GM04504 (cell line): ENCODE results near the gene KCNA5.

ENCODE experiments used
- DNase-seq: peaks from one replicate; pipeline ENCODE4 v3.0.0-alpha.2; 2012; ENCODE audit warnings: low read depth

KCNA5 gene

DNA sequence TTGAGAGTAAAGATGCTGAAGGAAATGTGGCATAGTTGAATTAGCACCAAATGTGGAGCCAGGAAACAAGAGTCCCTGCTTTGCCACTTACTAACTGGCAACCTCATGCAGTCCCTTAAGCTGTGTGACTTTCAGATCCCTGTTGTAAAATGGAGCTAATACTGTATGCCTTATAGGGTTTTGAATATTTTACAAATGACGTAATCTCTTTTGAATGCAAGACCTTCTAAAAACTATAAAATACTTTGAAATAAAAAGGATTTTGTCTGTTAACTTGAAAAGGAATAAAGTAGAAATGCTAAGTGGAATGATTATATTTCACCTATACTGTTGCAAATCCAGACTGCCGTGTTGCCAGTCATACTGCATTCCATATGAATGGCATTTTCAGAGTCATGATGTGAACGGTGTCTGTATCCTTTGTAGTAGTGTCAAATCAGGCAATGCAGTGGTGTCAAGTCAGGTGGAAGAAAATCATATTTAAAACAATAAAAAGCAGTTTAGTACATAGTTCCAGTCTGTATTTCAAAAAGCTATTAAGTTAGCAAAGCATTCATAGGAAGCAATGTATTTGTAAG is 21.3 kb downstream of the KCNA5 start:
- DNase-seq: no peak

DNA sequence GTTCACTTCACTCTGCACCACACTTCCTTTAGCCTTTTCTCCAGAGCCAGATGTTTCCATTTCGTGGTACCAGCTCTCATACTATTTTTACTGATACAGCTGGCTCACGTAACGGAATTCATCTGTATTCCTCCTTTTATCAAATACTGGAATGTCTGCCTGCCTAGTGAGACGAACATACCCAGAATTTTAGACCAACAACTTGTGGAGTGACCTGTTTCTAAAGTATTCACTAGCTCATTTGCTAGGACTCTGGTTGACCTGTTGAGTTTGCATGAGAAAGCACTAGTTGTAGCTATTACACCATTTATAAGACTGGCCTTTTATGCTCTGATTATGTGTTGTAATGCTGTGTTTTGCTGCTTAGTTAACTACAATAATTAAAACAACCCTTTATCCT is 22.6 kb downstream of the KCNA5 start:
- no peak for DNase-seq

DNA sequence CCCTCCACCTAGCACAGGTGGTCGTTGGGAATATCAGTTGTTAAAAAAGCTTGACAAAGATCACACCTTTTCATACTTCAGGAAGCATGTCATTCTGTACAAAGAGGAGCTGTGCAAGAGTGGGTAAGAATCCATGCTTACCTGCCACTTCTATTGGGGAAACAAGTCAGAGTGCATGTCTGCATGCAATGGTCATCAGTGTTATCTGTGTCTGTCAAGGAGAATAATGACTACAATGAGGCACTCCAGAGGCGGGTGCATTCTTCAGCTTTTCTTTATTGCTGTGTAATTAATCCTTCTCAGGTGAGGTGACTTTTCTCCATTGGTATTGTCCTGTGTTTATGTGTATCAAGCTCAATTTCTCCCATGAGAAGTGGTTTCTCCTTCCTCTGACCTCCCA is 24.4 kb downstream of the KCNA5 start:
- DNase-seq: no peak

DNA sequence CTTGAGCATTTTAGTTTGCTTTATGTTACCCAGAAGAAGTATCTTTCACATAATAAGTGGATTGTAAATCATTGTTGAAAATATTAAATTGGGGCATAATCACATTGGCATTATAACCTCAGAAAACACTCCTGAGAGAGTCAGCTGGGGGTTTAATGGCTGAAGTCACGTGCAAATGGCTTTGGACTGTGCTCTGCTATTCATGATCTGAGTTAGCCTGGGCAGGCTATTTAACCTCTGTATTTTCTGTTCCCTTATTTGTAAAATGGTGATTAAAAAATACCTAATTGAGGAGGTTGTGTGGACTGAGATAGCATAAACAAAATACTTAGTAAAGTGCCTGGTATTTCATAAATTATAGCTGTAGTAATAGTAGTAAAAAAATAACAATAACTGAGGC is 24.9 kb downstream of the KCNA5 start:
- no peak for DNase-seq

DNA sequence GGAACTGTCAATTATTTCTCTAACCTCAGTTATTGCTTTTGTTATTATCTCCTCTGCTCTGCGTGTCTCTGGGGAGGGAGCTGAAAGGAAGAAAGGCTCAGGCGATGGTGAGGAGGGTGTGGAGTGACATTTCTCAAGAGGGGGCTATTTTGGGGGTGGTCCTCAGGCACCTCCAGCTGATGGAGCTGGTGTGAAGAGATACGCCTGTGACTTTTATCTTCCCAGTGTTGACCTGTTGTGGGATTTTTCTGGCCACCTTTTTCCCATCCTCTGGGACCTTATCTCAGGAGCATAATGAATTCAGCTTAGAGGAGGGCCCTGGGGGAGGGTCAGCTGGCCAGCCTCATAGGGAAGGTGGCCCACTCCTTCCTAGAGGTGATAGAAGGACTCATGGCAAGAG is 26.4 kb downstream of the KCNA5 start:
- DNase-seq: no peak

DNA sequence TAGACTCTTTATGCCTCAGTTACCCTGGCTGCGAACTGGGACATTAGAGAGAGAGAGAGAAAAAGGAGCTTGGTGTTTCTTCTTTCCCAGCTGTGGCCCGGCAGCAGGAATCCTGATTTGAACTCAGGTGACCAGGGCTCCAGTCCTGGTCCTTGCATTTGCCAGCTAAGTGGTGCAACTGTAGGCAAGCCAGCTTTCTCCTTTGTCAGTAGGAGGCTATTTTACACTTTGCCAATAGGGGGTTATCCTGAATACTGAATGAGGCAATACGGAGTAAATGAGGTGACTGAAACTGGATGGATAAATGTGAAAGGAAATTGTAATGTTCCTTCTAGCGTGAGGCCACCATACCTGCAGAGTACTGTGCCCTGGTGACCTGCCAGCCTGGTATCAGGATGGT is 27.8 kb downstream of the KCNA5 start:
- no peak for DNase-seq

DNA sequence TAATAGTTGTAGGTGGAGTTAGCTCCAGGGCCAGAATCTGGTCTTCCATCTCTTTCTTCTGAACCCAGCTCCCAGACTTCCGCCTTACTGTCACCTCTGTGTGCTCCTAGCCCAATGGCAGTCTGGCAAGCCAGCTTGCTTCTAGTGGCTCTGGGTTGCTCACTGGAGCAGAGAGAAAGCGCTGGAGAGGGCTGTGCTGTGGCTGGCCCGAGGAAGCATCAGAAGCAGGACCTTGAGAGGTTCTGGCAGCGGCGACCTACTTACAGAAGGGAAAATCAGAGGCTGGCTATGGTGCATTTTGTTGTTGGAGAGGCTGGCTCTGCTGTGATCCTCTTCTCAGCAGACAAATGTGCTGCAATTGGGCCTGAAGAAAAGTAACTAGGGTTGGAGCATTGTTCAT is 28.6 kb downstream of the KCNA5 start:
- no peak for DNase-seq

DNA sequence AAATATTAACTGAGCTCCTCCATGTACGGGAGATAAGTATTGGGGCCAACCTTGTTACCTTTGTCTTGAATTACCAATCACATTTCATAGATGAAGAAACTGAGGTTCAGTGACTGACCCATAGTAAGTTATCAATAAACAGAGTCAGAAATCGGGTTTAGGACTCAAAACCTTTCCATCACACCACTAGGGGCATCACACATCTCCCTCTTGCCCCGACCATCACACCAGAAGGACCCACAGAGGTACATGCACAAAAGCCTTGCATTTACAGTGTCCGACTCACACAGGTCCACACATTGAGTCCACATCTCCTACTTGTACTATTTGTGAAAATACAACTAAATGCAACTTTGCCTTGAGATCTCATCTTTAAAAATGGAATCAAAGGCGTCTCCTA is 29.4 kb downstream of the KCNA5 start:
- no peak for DNase-seq

DNA sequence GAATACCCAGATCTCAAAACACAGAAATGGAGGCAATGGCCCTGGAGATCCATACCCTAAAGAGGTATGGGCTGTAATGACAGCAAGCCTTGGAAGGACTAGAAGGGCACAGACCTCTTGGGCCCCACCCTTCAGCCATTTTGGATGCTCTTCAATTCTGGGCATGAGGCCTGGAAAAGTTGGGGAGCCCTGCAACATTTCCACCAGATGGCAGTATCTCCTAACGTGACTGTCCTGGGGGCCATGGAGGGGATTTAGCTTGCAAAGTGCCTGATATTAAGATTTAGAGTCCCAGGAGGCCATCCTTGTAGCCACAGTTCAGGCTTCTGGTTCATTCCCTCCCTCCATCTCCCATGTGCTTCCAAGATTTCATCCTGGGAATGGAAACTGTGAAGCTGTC is 30.2 kb downstream of the KCNA5 start:
- no peak for DNase-seq

DNA sequence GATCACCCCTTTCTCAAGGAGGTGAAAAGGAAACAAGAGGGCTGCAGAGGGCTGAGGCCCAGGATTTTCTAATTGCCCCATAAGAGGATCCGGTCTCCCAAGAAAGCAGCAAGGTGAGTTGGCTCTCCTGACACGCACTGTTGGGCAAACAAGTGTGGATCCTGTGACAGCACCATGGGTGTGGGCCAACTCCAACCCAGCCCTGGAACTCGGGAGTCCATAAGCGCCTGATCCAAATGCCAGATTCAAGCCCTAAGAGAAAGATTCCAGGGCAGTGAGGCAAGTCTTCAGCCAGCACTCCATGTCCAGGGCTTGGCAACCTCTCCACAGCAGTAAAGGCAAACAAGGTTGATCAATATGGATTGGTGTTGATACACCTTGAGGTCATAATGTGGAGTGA is 33.1 kb downstream of the KCNA5 start:
- no peak for DNase-seq

DNA sequence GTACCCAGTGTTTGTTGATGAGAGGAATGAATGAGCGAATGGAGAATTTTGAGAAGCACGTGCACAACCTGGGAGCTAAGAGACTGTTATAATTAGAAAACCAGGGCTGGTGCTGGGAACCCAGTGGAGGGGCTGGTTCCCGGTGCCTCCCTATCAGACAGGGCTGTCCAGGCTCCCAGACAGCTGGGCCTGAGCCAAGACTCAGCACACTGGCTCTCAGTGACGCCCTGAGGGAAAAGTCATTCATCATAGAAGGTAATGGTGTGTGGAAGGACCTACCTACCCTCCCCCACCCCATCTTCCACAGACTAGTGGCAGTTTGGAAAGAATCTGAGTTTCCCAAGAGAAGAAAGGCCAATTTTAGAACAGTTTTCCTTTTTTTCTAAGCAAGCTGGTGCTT is 34.7 kb downstream of the KCNA5 start:
- DNase-seq: no peak

DNA sequence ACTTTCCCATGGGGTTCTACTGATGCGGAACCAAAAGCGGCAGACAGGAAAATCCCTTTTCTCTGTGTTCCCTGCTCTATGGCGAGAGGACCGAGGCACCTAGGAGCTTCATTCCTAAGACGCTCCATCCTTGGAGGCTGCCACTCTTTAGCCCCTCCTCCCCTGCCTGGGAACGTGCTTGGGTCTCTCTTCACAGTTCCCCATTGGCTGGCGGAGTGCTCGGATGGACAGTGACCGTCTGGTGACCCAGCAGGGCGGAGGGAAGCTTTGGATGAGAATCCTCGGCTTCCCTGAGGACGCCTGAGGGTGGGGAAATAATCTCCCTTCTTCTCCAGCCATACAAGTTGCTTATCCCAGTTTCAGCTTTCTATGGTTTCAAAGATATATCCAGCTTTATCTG is 37.3 kb downstream of the KCNA5 start:
- no peak for DNase-seq

DNA sequence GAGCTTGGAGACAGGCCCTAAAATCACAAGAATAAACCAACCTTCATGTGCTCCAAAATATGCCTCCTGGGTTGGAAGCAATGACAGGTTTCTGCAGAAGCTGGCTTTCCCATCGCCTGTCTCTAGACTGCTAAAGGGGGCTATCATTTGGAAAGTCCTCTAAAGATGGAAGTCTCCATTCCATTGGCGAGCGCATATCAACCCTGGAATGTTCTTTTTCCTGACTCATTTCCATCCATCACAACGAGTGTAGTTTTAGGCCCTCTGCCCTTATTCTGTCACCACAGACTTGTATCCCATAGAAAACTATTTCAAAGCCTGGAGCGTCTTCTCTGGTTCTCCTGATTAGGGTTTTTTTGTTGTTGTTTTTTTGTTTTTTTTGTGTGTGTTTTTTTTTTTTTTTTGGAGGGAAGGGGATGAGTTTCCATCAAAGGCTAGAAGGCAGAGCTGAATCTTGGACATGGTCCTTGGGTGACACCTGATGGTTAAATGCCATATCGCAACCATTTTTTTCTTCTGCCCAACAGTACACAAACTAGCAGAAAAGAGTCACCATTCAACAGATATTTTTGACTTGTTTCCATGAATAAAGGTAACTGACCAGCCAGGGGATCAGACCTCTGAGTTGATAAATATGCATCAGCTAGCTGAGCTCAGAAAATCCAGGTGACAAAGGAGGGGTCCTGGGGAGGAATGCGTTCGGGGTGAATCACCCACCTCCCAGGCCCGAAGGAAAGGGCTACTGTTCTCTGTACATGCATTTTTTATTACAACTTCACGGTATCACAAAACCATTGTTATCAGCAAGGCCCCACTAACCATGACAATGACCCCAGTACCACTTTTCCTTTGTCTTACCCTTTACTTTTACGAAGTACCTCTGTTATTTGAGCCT is 40.5 kb downstream of the KCNA5 start:
- DNase-seq: no peak

DNA sequence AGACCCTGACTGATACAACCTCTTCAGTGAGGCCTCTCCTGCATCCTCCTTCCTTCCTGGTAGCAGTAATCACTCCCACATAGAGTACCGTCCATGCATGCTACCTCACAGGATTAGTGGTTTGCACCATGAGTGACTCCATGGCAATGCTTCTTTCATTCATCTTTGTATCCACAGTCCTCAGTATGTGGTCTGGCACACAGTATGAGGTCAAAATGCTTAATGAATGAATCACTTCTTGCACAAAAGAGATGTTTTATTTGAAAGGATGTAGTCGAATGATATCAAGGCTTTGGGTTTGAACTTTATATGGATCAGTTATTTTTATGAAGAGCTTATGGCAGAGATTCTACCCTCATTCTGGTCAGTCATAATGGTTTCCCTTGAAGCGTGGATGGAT is 42.2 kb downstream of the KCNA5 start:
- DNase-seq: peak; percentile 75

DNA sequence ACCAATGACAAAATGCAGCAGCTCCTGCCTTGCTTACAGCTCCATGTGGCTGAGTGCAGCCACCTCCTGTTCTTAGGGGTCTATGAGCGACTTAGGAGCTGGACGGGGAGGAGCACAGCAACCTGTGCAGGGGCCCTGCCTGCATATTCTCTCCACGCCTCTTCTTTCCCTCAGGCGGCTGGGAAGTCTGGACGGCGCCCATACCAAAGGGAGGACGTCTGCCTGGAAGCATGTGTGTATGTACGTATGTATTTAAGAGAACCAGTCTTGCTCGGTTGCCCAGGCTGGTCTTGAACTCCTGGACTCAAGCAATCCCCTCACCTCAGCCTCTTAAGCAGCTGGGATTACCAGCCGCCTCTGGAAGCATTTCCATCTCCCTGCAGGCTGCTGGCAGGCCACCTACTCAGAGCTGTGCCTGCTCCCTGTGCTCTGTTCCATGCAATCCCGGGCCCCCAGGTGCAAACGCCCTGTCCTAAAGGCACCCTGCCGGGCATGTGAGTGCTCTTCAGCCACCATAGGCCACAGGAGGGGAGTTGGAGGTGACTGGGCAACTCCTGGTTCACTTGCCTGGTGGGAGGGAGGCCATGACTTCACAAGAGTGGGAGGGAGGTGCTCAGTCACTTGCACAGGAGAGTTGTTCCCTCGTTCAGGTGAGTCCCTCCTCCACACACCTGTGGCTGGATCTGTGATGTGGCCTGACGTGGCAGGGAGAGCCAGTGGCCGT is 44.3 kb downstream of the KCNA5 start:
- no peak for DNase-seq

DNA sequence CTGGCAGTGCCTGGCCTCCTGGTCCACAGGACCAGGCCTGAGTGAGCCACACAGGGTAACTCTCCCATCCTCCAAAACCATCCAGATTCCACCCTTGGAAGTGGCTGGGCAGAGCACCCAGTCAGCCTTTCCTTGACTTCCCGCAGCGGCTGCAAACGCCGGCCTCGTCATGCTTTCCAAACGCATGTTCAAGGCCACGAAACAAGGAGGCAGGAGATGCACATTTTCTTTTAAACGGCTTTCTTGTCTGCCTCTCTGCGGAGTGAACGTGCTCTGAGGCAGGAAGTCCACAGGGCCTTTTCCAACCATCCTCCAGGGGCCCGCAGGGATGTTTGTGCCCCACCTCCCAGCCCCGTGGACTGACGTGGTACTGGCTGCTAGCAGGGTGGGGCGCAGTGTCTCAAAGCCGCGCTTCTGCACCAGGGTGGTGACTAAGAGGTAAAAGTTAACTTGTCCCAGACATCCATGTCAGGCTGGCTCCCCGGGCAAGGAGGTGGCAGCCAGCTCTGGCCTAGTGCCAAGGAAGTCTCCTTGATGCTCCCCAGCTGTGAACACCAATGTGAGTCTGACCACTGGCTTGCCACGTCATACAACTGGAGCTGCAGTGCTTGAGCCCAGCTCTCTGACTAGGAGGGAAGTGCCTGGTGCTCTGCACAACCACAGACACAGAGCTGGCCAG is 45.0 kb downstream of the KCNA5 start:
- DNase-seq: peak; percentile 80

DNA sequence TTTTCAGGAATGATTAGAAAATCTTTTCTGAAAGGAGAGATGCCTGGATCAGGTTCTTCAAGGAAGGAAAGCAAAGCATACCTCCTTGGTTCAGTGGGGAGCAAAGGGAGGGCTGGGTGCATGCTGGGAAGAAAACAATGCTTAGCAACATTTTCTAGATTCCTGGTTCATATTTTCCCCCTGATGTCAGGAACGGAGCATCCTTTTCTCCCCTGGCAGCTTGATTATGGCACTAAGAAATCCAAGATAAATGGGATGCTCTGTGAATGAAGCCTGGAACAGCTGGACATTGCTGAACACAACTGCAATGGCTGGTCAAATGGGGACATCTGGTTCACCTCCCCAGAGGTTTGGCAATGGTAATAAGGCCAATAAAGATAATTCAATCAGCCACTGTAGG is 50.9 kb downstream of the KCNA5 start:
- no peak for DNase-seq

DNA sequence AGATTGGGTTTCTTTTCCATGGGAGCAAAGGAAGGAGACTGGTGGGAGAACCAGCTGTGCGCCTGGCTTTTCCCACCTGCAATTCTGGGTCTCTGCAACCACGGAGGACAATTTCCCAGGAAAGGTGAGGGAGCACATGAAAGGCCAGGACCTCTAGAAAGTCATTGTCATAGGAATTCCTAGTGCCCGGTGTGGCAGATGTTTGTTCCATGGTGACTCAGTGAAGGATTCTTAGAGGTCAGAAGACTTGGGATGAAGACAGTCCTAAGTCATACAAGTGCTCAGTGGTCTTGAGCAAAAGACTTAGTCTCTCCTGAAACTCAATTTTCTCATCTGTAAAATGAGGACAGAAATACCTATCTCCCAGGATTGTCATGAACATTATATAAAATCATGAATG is 51.3 kb downstream of the KCNA5 start:
- DNase-seq: no peak
